Hematopoietic multipotent progenitor cell treated with erythropoietin and hydrocortisone succinate and interleukin-3 and kit ligand, for 6 days (in vitro differentiated cells): Measurements from ENCODE around the gene FBXW4.

Source experiments
- DNase-seq: peaks from one replicate; pipeline ENCODE4 v3.0.0-alpha.2; 2015

The FBXW4 gene

GRCh38 chr10:101578803-101579515 is 116.0 kb downstream of the FBXW4 start:
- DNase-seq = no peak

GRCh38 chr10:101578192-101578591 is 116.8 kb downstream of the FBXW4 start:
- no peak for DNase-seq

GRCh38 chr10:101577121-101577871 is 117.7 kb downstream of the FBXW4 start:
- no peak for DNase-seq

GRCh38 chr10:101576211-101576863 is 118.6 kb downstream of the FBXW4 start:
- peak; percentile 74 for DNase-seq

- peak; percentile 96 for DNase-seq
These were observed 119.3 kb downstream of the FBXW4 start for GRCh38 chr10:101575580-101576210.

- no peak for DNase-seq
These were observed 119.9 kb downstream of the FBXW4 start for GRCh38 chr10:101575091-101575490.

- no peak for DNase-seq
These were observed 120.9 kb downstream of the FBXW4 start for GRCh38 chr10:101573885-101574753.

- DNase-seq = no peak
These were observed 122.2 kb downstream of the FBXW4 start for GRCh38 chr10:101572785-101573184.

GRCh38 chr10:101572126-101572525 is 122.8 kb downstream of the FBXW4 start:
- no peak for DNase-seq

GRCh38 chr10:101571271-101571925 is 123.6 kb downstream of the FBXW4 start:
- no peak for DNase-seq

- peak; percentile 64 for DNase-seq
These were observed 124.3 kb downstream of the FBXW4 start for GRCh38 chr10:101570428-101571270.

GRCh38 chr10:101569622-101570427 is 125.1 kb downstream of the FBXW4 start:
- DNase-seq = peak; percentile 87

- no peak for DNase-seq
These were observed 125.7 kb downstream of the FBXW4 start for GRCh38 chr10:101569323-101569621.

- no peak for DNase-seq
These were observed 126.8 kb downstream of the FBXW4 start for GRCh38 chr10:101568054-101568745.

- DNase-seq = no peak
These were observed 127.6 kb downstream of the FBXW4 start for GRCh38 chr10:101567165-101568006.

GRCh38 chr10:101566333-101567164 is 128.4 kb downstream of the FBXW4 start:
- DNase-seq = peak; percentile 76

GRCh38 chr10:101565936-101566332 is 129.0 kb downstream of the FBXW4 start:
- no peak for DNase-seq
